ENCODE results near the gene NEB.
"Not testable (repeated sequence)": the region's sequence is repeated elsewhere in the genome, so short reads cannot be mapped to it uniquely, and the experiment has no call there.

The NEB gene

DNA sequence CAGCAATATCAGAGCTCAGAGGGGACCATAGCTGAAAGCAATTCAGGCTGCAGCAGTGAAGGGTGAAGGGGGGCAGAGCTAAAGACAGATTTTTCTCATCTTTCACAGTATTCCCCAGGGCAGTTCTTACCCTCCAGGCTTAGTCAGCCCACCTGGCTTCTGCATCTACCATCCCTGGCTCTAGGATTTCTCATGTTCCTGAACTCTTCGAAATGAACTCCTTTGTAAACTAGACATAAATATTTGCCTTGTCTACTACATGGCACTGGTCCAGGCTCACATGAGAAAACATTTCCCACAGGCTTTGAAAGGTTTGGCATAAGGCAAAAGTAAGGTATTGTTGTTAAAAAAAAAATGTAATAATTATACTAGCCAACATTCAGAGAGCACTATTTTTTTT, 23.6 kb upstream of the NEB start:
- no peak for DNase-seq (ENCODE audit: low spot score)

GRCh38 chr2:151756820-151757219, 22.5 kb upstream of the NEB start:
- DNase-seq (ENCODE audit: low spot score), result no peak

DNA sequence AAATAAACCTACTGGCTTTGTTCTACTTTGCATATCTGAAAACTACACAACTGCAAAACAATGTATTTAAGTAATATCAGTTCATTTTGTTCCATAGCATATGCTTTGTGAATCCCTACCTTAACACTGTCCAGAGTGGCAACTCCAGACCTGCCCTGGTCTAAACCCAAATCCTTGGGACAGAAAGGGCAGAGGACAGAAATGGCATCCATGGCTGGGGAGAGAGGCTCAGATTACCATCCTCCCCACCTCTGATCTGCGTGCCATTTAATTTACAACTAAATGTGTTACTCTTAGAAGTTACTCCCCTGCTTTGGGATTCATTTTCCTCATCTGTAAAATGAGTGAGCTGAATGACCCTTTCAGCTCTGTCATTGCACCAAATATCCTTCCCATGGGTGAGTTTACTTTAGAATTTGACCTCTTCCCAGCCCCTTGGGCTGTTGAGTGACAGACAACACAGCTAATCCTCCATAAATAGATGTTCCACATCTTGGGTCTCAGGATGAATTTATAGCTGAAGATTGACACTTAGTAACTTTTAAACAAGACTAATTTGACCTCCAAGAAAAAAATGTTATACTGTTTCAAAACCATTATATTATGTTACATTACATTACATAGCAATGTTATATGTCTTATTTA, 20.1 kb upstream of the NEB start:
- no peak for DNase-seq (ENCODE audit: low spot score)

- DNase-seq (ENCODE audit: low spot score), result no peak
These were observed 19.3 kb upstream of the NEB start for GRCh38 chr2:151753540-151753939.

DNA sequence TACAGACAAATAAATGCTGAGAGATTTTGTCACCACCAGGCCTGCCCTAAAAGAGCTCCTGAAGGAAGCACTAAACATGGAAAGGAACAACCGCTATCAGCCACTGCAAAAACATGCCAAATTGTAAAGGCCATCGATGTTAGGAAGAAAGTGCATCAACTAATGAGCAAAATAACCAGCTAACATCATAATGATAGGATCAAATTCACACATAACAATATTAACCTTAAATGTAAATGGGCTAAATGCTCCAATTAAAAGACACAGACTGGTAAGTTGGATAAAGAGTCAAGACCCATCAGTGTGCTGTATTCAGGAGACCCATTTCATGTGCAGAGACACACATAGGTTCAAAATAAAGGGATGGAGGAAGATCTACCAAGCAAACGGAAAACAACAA, 11.0 kb upstream of the NEB start:
- DNase-seq (ENCODE audit: low spot score), result not testable (repeated sequence)

GRCh38 chr2:151730262-151730975, 3.9 kb downstream of the NEB start:
- peak; percentile 65 for DNase-seq (ENCODE audit: low spot score)

DNA sequence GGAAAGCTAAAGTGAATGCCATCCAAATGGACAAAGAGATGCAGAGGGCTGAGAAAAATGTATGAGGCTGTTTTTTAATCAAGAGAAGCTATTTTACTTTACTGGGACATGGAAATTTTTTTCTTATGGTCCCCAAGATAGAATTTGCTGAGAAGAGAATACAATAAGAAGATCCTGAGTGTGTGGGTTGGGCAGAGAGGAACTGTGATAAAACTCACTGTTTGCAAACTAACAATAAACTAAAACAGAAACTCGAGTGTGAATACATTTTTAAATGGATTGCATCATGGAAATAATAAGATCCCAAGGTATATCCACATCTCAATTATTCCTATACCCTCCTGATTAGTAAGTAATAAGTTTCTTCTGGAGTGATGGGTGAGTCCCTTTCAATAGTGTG, 4.4 kb downstream of the NEB start:
- no peak for DNase-seq (ENCODE audit: low spot score)

GRCh38 chr2:151729415-151729811, 4.9 kb downstream of the NEB start:
- no peak for DNase-seq (ENCODE audit: low spot score)

DNA sequence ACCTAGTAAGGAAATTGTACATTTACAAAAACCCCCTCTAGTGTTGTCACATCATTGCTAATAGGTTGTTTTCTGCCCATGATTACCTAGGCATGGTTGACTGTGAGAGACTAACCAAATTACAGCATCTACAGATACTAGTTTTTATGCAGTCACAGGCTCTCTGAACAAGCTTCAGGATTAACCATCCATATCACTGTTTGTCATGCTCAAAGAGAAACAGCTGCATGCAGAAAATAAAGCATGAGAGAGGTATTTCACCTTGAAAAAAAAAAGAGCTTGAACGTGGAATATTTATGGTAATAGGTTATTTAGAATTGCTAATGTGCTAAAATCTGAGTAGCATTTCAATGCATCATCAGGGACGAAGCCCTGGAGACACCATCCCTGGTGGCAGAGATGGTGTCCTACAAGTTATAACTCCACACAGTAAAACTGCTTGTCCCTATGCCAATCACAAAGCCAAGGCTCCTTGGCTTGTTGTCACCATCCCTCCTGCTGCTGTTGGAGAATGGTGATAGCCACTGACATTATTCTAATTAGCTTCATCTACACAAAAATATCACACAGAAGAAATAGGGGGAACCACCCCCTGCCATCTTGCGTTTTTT, 5.4 kb downstream of the NEB start:
- peak; percentile 31 for DNase-seq (ENCODE audit: low spot score)

DNA sequence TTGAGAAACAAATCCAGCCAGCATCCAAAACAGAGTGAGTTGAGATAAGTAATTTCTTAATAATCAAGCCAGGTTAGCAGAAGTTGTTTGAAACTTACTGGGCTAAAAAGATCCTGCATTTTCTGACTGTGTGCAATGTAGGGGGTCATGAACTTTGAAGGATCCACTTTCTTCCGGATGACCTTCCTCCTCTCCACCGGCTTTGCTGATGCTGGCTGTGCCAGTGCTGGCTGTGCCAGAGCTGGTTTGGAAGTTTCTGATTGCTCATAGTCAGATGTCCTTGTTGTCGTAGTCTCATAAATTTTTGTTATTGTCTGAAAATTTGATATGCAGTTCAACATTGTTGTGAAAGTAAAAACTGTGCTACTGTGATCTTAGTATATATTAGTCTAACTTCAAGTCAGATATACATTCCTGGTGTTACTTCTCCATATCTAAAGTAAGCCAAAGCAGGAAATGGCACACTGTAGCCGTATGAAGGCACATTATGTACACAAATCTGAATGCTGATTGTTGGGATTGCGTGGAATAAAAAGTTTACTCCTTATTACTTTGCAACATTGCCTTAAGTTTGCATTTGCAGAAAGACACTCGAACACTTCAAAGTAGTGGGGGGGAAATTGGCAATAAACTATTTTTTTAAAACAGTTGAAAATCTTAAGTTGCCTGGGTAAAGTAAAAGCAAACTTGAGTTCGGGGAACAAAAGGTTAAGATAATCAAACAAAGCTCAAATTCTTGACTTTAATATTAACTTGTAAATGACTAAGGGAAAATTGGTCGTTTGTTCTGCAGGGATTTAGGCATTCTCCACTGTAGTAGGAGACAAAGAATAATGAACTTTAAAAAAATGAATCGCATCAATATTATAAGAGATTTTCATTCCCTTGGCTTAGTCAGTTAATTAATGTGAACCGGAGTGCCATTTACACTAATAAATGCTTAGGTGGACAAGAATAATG, 6.4 kb downstream of the NEB start:
- no peak for DNase-seq (ENCODE audit: low spot score)

DNA sequence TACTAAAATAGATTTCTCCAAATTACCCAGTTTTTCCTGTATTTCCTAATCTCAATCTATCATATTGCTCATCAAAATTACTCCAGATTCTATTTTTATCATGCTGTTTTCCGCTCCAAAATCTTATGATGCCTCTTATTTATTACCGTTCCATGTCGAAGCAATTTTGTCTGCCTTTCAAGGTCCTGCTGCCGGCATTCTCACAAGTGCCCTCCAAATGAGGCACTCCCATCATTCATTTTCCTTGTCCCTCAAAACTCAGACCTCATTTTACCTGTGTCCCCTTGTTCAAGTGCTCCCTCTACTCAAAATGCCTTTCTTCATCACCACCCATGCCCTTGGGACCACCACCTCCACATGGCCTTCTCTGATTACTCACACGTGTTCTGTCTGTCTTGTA, 13.1 kb downstream of the NEB start:
- no peak for DNase-seq (ENCODE audit: low spot score)

- DNase-seq (ENCODE audit: low spot score), result no peak
These were observed 13.8 kb downstream of the NEB start for GRCh38 chr2:151720521-151720920.

DNA sequence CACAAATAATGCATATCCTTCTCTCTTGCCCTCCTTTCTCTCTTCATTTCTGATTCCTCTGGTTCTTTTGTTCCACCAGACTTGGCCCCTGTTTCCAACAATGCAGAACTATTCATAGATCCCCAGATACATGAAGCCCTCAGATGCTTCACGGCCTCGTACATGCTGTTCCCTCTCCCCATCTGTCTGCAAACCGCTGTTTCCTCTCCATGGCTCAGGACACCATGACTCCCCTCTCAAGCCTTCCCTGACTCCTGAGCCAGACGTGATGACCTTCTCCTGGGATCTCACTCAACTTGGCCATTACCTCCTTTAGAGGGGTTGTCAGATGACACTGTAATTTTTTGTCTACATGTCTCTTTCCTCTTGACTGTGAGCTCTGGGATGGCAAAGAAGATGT, 15.5 kb downstream of the NEB start:
- DNase-seq (ENCODE audit: low spot score), result no peak

DNA sequence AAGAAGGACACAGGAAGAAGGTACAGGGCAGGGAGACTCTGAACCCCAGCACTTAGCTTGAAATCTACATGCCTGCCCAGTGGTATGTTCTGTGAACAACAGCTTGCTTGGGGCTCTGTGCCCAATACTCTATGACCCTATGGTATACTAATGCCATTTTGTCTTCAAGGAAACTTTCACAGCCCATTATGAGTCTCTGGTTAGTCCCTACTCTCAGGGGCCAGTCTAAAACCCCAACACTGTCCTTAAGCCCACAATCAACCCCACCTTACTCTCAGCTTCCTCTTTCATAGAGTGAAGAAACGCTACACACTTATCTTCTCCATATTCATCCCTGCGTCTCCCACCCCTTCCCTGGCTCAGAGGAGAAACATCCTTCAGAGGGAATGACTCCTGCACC, 16.0 kb downstream of the NEB start:
- no peak for DNase-seq (ENCODE audit: low spot score)

DNA sequence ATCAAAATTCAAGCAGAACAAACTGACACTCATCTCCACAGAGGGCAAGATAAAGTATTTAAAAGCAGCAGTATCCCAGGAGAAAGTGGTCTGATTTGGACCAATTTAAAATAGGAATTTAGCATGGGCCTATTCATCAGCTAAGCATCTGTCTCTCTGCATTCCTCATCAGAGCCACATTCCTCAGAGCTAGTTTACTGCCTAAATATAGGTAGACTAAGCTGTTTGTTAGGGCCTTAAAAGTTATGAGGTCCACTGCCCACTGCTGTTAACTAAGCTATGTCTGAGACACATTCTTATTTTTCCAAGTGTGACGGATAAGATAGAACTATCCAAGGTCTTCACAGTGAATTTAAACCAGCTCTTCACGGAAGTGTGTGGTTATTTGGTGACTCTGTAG, 17.6 kb downstream of the NEB start:
- peak; percentile 83 for DNase-seq (ENCODE audit: low spot score)

DNA sequence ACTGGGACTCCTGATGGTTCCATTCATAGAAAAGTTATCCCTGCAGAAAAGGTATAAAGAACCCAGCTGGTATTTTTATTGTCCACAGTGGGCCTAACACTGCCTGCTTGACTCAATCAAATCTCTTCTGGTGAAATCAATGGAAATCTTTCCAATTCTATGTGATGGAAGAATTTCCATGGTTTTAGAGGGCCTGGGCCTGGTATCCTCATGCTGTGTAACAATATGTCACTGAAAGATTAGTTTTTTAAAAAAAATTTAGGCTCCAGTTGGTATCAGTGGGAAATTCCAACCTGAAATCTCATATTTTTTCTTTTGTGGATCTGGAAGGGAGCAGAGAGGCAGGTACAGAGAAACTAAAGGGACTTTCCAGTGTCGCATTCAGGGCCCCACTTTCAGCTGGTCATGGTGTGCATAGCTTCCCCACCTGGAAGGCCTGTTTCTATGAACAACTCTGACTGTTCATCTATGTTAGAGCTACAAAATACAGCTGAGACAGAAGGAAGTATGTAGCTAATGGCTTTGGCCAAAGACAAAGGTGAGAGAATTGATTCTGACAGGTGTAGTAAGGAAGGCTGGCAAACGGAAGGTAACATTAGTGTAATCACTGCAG, 20.9 kb downstream of the NEB start:
- DNase-seq (ENCODE audit: low spot score), result no peak

GRCh38 chr2:151711025-151711424, 23.3 kb downstream of the NEB start:
- no peak for DNase-seq (ENCODE audit: low spot score)

- DNase-seq (ENCODE audit: low spot score), result no peak
These were observed 25.5 kb downstream of the NEB start for GRCh38 chr2:151708788-151709187.

GRCh38 chr2:151707857-151708256, 26.4 kb downstream of the NEB start:
- DNase-seq (ENCODE audit: low spot score), result no peak

DNA sequence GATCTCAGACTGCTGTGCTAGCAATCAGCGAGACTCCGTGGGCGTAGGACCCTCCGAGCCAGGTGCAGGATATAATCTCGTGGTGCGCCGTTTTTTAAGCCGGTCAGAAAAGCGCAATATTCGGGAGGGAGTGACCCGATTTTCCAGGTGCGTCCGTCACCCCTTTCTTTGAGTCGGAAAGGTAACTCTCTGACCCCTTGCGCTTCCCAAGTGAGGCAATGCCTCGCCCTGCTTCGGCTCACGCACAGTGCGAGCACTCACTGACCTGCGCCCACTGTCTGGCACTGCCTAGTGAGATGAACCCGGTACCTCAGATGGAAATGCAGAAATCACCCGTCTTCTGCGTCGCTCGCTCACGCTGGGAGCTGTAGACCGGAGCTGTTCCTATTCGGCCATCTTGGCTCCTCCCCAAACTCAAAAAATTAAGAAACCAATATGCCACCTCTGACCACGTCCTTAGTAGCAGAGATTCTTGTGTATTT, 29.8 kb downstream of the NEB start:
- DNase-seq (ENCODE audit: low spot score), result not testable (repeated sequence)

GRCh38 chr2:151698134-151698533, 36.1 kb downstream of the NEB start:
- DNase-seq (ENCODE audit: low spot score), result not testable (repeated sequence)

- no peak for DNase-seq (ENCODE audit: low spot score)
These were observed 38.5 kb downstream of the NEB start for GRCh38 chr2:151695778-151696177.
